ENCODE results near the gene AIG1. TPM values are rescaled to one million over a fixed set of nuclear protein-coding genes. Genes with fewer than 3 reads are reported as not detected.

The AIG1 gene
- total RNA-seq, 1 donor from 2014 or later = 37.1 TPM

DNA sequence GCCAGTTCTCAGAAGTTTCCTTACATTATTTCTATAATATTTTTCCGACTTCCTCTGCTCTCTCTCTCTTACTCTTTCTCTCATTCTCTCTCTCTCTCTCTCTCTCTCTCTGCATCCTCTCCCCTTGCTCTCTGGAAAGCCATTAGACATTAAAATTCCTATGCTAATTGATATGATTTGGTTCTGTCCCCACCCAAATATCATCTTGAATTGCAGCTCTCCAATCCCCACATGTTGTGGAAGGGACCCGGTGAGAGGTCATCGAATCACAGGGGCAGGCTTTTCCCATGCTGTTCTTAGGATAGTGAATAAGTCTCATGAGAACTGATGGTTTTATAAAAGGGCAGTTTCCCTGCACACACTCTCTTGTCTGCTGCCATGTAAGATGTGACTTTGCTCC is 315.7 kb downstream of the AIG1 start:
- no peaks in the 10 kb centered on the region for H3K9me3 Mint-ChIP-seq
- H3K27ac Mint-ChIP-seq = no peak overlapping the region
- H3F3A ChIP-seq (ENCODE audit: low read depth) = no peaks in the 10 kb centered on the region
- H3K4me3 Mint-ChIP-seq = no peak overlapping the region
- peaks cover 3% of the 10 kb centered on the region for H3K27me3 Mint-ChIP-seq (ENCODE audit: insufficient read depth, low read depth)
- no peaks in the 10 kb centered on the region for H3K4me1 Mint-ChIP-seq
- no peaks in the 10 kb centered on the region for H3K9me3 ChIP-seq (ENCODE audit: low read depth)
- no peaks in the 10 kb centered on the region for H3K36me3 Mint-ChIP-seq
- H4K20me1 ChIP-seq (ENCODE audit: low read depth) = no peaks in the 10 kb centered on the region
- no peaks in the 10 kb centered on the region for H3K27me3 ChIP-seq
- H3K36me3 ChIP-seq = no peaks in the 10 kb centered on the region
- DNase-seq (ENCODE audit: low spot score) = no peak
- no peaks in the 10 kb centered on the region for H3K79me2 ChIP-seq (ENCODE audit: low read depth)
- H3K4me1 ChIP-seq = no peaks in the 10 kb centered on the region
- no peak overlapping the region for H2AFZ ChIP-seq (replicated peaks)
- H3K9ac ChIP-seq = no peak overlapping the region
- no peak overlapping the region for H3K4me2 ChIP-seq
- no peak for TF ChIP-seq EZH2 (IDR thresholded peaks at IDR 0.05)
- no peak for TF ChIP-seq EZH2phosphoT487 (IDR thresholded peaks at IDR 0.05)
- TF ChIP-seq, protein P1, sequence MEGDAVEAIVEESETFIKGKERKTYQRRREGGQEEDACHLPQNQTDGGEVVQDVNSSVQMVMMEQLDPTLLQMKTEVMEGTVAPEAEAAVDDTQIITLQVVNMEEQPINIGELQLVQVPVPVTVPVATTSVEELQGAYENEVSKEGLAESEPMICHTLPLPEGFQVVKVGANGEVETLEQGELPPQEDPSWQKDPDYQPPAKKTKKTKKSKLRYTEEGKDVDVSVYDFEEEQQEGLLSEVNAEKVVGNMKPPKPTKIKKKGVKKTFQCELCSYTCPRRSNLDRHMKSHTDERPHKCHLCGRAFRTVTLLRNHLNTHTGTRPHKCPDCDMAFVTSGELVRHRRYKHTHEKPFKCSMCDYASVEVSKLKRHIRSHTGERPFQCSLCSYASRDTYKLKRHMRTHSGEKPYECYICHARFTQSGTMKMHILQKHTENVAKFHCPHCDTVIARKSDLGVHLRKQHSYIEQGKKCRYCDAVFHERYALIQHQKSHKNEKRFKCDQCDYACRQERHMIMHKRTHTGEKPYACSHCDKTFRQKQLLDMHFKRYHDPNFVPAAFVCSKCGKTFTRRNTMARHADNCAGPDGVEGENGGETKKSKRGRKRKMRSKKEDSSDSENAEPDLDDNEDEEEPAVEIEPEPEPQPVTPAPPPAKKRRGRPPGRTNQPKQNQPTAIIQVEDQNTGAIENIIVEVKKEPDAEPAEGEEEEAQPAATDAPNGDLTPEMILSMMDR (IDR thresholded peaks at IDR 0.05) = no peak
- H3K27ac ChIP-seq = no peak overlapping the region
- H3K4me3 ChIP-seq = no peak overlapping the region

- no peaks in the 10 kb centered on the region for H3K9me3 Mint-ChIP-seq
- Histone ChIP-seq H3K79me2 (ENCODE audit: low read depth) (no peaks in the 10 kb centered on the region), H3K9ac (no peak overlapping the region), H3K27ac (no peak overlapping the region), H4K20me1 (ENCODE audit: low read depth) (no peaks in the 10 kb centered on the region), H3K9me3 (ENCODE audit: low read depth) (no peaks in the 10 kb centered on the region), H2AFZ (replicated peaks) (no peak overlapping the region), H3K36me3 (no peaks in the 10 kb centered on the region), H3F3A (ENCODE audit: low read depth) (no peaks in the 10 kb centered on the region), H3K4me1 (no peaks in the 10 kb centered on the region), H3K4me2 (no peak overlapping the region), H3K27me3 (no peaks in the 10 kb centered on the region), H3K4me3 (no peak overlapping the region)
- H3K27me3 Mint-ChIP-seq (ENCODE audit: insufficient read depth, low read depth) = peaks cover 3% of the 10 kb centered on the region
- no peak overlapping the region for H3K4me3 Mint-ChIP-seq
- H3K27ac Mint-ChIP-seq = no peak overlapping the region
- no peak for TF ChIP-seq EZH2 (IDR thresholded peaks at IDR 0.05)
- TF ChIP-seq, protein P1 (IDR thresholded peaks at IDR 0.05) = no peak
- no peak for TF ChIP-seq EZH2phosphoT487 (IDR thresholded peaks at IDR 0.05)
- H3K4me1 Mint-ChIP-seq = no peaks in the 10 kb centered on the region
- no peak for DNase-seq (ENCODE audit: low spot score)
- no peaks in the 10 kb centered on the region for H3K36me3 Mint-ChIP-seq
Observed at GRCh38 chr6:143376861-143377260, 316.2 kb downstream of the AIG1 start.

- Histone ChIP-seq H3K27me3 (no peaks in the 10 kb centered on the region), H4K20me1 (ENCODE audit: low read depth) (no peaks in the 10 kb centered on the region), H3K4me1 (no peaks in the 10 kb centered on the region), H2AFZ (replicated peaks) (no peak overlapping the region), H3K9ac (no peak overlapping the region), H3K79me2 (ENCODE audit: low read depth) (no peaks in the 10 kb centered on the region), H3K4me3 (no peak overlapping the region), H3K9me3 (ENCODE audit: low read depth) (no peaks in the 10 kb centered on the region), H3K36me3 (no peaks in the 10 kb centered on the region), H3K27ac (no peak overlapping the region), H3K4me2 (no peak overlapping the region), H3F3A (ENCODE audit: low read depth) (no peaks in the 10 kb centered on the region)
- DNase-seq (ENCODE audit: low spot score) = no peak
- no peaks in the 10 kb centered on the region for H3K4me1 Mint-ChIP-seq
- no peak overlapping the region for H3K4me3 Mint-ChIP-seq
- no peak overlapping the region for H3K27ac Mint-ChIP-seq
- TF ChIP-seq EZH2phosphoT487 (IDR thresholded peaks at IDR 0.05) = no peak
- TF ChIP-seq, protein P1 (IDR thresholded peaks at IDR 0.05) = no peak
- H3K36me3 Mint-ChIP-seq = no peaks in the 10 kb centered on the region
- H3K27me3 Mint-ChIP-seq (ENCODE audit: insufficient read depth, low read depth) = peaks cover 2% of the 10 kb centered on the region
- no peaks in the 10 kb centered on the region for H3K9me3 Mint-ChIP-seq
Observed at GRCh38 chr6:143385636-143386035, 324.9 kb downstream of the AIG1 start.
